Measurements from ENCODE around the gene ACTL7A.

DNA sequence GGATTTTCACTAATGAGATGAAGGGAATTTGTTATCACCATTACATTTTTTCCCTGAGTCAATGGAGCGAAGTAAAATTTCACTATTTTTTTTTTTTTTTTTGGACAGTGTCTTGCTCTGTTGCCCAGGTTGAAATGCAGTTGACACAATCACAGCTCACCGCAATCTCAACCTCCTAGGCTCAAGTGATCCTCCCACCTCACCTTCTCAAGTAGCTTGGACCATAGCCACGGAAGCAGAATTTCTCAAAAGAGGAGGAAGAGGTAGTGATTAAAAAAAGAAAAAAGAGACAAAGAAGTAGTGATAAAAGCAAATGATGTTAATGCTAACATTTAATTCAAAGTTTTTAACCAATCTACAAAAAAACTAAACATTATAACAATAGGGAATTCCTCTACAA is 42.1 kb downstream of the ACTL7A start:
- TF ChIP-seq POLR2A (IDR thresholded peaks at IDR 0.05; ENCODE audit: low read length) (no peak), GATA1 (IDR thresholded peaks at IDR 0.05; ENCODE audit: low read depth, low read length) (no peak)
